ENCODE measurements around the gene DYTN. TPM values are rescaled to one million over a fixed set of nuclear protein-coding genes. Genes with fewer than 3 reads are reported as not detected.

DYTN gene
- total RNA-seq, 1 experiment from 2014 or later = not detected

GRCh38 chr2:206728277-206729199 is 10.3 kb upstream of the DYTN start:
- no peaks in the 10 kb centered on the region for H3K79me2 ChIP-seq (ENCODE audit: insufficient read depth, low read length)
- ChIA-PET RAD21 (ENCODE audit: low non-redundant PET in 1 of 2, low total read pairs in 2 of 2, uncharacterized antibody in 2 of 2, unreplicated experiment in 2 of 2) (no interaction called here), POLR2A (interaction anchor here (0.6 kb wide), 1 partner anchor 37 kb away, joined by 3 read pairs; no protein-coding TSS in a partner anchor), CTCF (no interaction called here)
- ATAC-seq = peak; percentile 66
- no TSS peak for BruUV-seq (replicated peaks)
- no peak overlapping the region for H3K27ac ChIP-seq (ENCODE audit: low read depth, low read length)
- H3K9ac ChIP-seq (ENCODE audit: low read length) = no peak overlapping the region
- peak overlapping the region; percentile 0; the same call in 1 of the 2 replicates for H3K4me2 ChIP-seq (ENCODE audit: low read length)
- H2AFZ ChIP-seq (ENCODE audit: low read depth, low read length, poor library complexity, severe bottlenecking) = no peak overlapping the region
- H3K9me3 ChIP-seq (ENCODE audit: control insufficient read depth in 1 of 2, insufficient read depth in 1 of 2, low read depth in 1 of 2, low read length in 2 of 2) = no peaks in the 10 kb centered on the region
- H3K4me1 ChIP-seq (ENCODE audit: control insufficient read depth in 1 of 2, insufficient read depth in 2 of 2, low read length in 2 of 2) = peaks cover 0 to 6% of the 10 kb centered on the region in 2 experiments; a peak in 2 of 4 replicates
- peak; percentile 1 for DNase-seq (ENCODE audit: low read depth, low spot score)
- no peaks in the 10 kb centered on the region for H3K27me3 ChIP-seq (ENCODE audit: insufficient read depth, low read length)
- no peaks in the 10 kb centered on the region for H3K36me3 ChIP-seq (ENCODE audit: control insufficient read depth in 1 of 2, insufficient read depth in 2 of 2, low read length in 2 of 2)
- H3K4me3 ChIP-seq (replicated peaks in 1 of 2; ENCODE audit: low read depth in 1 of 2, low read length in 2 of 2) = no peak overlapping the region
- TF ChIP-seq, protein P1, sequence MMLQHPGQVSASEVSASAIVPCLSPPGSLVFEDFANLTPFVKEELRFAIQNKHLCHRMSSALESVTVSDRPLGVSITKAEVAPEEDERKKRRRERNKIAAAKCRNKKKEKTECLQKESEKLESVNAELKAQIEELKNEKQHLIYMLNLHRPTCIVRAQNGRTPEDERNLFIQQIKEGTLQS (IDR thresholded peaks at IDR 0.05) = no peak
- no peak for TF ChIP-seq EGR1 (IDR thresholded peaks at IDR 0.05; ENCODE audit: low read depth)
- TF ChIP-seq, protein P2, sequence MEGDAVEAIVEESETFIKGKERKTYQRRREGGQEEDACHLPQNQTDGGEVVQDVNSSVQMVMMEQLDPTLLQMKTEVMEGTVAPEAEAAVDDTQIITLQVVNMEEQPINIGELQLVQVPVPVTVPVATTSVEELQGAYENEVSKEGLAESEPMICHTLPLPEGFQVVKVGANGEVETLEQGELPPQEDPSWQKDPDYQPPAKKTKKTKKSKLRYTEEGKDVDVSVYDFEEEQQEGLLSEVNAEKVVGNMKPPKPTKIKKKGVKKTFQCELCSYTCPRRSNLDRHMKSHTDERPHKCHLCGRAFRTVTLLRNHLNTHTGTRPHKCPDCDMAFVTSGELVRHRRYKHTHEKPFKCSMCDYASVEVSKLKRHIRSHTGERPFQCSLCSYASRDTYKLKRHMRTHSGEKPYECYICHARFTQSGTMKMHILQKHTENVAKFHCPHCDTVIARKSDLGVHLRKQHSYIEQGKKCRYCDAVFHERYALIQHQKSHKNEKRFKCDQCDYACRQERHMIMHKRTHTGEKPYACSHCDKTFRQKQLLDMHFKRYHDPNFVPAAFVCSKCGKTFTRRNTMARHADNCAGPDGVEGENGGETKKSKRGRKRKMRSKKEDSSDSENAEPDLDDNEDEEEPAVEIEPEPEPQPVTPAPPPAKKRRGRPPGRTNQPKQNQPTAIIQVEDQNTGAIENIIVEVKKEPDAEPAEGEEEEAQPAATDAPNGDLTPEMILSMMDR (IDR thresholded peaks at IDR 0.05 in 2 of 3, conservative IDR thresholded peaks at IDR 0.05 in 1 of 3; ENCODE audit: borderline replicate concordance in 1 of 3, insufficient read depth in 1 of 3, low read depth in 2 of 3, low read length in 2 of 3) = no peak
- no peak for TF ChIP-seq POLR2A (IDR thresholded peaks at IDR 0.05; ENCODE audit: borderline replicate concordance, extremely low read depth, insufficient read depth, insufficient read length)
- no peak for TF ChIP-seq ELF1 (IDR thresholded peaks at IDR 0.05; ENCODE audit: borderline replicate concordance, low read depth)
- TF ChIP-seq MAX (IDR thresholded peaks at IDR 0.05) = no peak
- TF ChIP-seq SIN3A (IDR thresholded peaks at IDR 0.05; ENCODE audit: low read depth) = no peak
- TF ChIP-seq EZH2phosphoT487 (IDR thresholded peaks at IDR 0.05; ENCODE audit: borderline replicate concordance) = no peak
- no peak for TF ChIP-seq JUND (IDR thresholded peaks at IDR 0.05)
- TF ChIP-seq FOSL1 (IDR thresholded peaks at IDR 0.05; ENCODE audit: low read depth) = no peak
- no peak for TF ChIP-seq ZBTB33 (IDR thresholded peaks at IDR 0.05; ENCODE audit: extremely low read depth, insufficient replicate concordance, low read length)
- no peak for TF ChIP-seq ZFX (IDR thresholded peaks at IDR 0.05)
- no peak for TF ChIP-seq SP1 (IDR thresholded peaks at IDR 0.05; ENCODE audit: low read depth)
- H3K9me2 ChIP-seq (ENCODE audit: insufficient read depth) = no peaks in the 10 kb centered on the region
- no peaks in the 10 kb centered on the region for H4K20me1 ChIP-seq (ENCODE audit: insufficient read depth)
- intact Hi-C loops (cut with micrococcal nuclease) = no loop called here

Data from HCT116 (cell line).